HG02981 (cell line): ENCODE data around the gene GABBR2.

ENCODE experiments used
- ATAC-seq: cut with Tn5 transposase; IDR thresholded peaks from one replicate; pipeline ENCODE4 v1.9.1; 2021; ENCODE audit warnings: mild to moderate bottlenecking, moderate library complexity; ENCODE audit not compliant: unreplicated experiment

Gene GABBR2

DNA sequence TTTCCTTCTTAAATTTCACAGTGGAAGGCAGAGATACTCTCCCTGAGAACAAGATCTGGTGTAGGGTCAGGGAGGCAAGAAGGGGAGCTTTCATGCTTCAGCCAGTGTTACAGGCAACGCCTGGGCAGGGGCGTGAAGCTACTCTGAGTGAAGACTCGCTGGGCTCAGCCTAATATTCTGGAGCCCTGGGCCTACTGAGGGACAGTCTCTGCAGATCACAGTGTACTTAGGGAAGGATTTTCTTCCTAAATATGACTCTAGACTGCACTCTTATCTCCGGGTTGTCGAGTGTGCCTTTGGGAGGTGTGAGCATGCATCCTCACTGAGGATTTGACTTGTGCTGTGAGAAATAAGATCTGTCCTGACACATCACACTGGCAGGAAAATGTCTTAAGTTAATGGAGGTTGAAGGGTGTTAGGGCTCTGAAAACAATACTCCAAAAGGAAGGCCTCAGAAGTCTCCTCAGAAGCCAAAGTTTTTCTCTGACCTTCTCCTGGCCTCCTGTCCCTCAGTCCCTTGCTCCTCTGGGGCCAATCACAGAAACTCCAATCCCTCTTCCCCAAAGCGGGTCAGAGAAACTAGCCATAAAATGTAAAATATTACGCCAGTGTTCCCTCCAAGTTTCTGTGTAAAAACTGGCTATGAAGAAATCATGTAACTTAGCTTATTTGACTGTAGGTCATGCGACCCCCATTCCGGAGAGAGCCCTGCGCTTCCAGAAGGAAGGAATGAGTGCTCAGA lies 296.5 kb downstream of the GABBR2 start:
- no peak for ATAC-seq

DNA sequence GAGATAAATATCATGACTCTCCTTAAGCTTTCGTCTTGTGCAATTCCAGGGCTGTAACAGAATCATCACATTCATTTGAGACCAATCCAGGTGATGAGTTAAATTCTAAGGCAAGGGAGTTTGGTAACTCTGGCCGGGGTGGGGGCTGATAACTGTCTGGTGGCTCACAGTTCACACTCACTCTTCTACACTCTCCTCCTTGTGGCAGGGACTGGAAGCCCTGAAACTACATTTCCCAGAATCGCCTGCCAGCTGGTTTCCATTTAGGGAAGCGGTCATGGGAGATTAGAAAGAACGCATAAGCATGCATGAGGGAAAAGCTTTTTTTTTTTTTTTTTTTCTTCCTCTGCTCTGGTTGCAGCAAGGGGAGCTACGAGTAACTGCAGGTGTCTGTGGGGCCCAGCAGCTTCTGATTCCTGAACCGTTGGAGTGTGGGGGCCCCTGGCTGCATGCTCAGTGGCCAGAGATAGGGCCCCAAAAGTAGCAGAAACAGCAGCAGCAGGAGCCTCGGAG lies 298.5 kb downstream of the GABBR2 start:
- no peak for ATAC-seq

- ATAC-seq = no peak
Observed at GRCh38 chr9:98409719-98410118, 299.0 kb downstream of the GABBR2 start.

DNA sequence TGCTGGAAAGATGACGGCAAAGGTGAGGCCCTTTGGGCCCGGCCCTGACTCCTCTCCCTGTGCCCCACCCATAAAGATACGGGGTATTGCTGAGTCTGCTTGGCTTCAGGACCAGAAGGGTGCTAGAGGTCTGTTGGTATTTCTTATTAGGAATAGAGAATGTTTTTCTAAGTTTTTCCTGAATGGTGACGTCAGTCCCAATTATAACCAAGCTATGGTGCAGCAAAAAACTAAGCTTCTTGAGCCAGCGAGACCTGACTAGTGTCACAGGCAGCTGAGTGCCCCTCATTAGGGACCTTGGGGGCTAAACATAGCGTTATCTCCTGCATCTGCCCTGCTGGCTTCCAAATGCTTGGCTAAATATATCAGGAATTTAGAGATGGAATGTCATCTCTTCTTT lies 302.3 kb downstream of the GABBR2 start:
- ATAC-seq = no peak

DNA sequence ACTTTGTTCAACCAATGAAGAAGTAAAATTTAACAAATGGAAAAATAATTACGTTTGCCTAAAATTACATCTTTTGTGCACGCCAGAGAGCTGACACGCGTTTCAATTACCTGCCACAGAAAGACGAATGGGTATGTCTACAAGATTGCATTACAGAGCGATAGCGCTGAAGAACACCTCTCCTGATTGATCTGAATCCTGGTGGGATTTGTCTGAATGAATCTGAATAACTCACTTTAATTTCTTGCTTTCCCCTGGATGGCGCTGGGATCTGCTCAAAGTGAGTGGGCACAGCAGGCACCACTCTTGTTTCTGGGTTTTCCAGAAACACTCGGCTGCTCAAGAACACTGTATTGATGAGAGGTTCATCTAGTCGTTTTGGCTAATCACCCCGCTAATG lies 304.5 kb downstream of the GABBR2 start:
- ATAC-seq = no peak

- no peak for ATAC-seq
Observed at GRCh38 chr9:98403715-98404114, 305.0 kb downstream of the GABBR2 start.

DNA sequence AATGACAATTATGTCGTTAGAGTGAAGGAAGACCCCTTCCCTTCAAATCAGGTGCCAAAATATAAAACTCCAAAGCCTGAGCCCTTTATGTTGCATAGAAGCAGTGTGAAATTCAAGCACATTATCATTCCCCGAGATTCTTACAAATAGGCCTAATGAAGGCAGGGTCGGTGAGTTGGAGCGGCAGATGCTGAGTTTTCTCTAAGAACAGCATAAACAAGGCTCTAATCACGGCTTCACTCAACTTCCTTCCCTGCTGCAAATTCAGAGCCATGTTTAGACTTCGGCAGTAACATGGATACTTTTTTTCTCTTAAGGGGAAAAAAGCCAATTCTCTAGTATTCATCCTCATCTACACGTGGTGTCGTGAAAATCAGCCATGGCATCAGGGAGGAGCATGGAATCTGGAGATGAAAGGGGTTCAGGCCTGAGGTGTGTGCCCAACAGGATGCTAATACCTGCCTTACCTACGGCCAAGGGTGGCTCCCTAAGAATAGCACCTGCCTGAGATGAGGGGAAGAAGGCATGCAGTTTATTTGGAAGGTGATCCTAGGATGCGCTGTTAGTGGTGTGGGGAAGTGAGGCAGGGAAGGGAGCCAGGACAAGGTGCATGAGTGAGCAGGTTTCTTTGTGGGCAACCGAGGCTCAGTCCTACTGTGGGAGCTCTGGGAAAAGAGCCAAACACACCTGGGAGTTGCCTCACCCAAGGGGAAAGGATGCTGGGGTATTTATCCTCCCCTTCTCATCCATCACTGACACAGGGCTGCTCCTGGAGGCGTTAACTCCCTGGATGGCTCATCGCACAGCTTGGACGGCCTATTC lies 306.5 kb downstream of the GABBR2 start:
- no peak for ATAC-seq

DNA sequence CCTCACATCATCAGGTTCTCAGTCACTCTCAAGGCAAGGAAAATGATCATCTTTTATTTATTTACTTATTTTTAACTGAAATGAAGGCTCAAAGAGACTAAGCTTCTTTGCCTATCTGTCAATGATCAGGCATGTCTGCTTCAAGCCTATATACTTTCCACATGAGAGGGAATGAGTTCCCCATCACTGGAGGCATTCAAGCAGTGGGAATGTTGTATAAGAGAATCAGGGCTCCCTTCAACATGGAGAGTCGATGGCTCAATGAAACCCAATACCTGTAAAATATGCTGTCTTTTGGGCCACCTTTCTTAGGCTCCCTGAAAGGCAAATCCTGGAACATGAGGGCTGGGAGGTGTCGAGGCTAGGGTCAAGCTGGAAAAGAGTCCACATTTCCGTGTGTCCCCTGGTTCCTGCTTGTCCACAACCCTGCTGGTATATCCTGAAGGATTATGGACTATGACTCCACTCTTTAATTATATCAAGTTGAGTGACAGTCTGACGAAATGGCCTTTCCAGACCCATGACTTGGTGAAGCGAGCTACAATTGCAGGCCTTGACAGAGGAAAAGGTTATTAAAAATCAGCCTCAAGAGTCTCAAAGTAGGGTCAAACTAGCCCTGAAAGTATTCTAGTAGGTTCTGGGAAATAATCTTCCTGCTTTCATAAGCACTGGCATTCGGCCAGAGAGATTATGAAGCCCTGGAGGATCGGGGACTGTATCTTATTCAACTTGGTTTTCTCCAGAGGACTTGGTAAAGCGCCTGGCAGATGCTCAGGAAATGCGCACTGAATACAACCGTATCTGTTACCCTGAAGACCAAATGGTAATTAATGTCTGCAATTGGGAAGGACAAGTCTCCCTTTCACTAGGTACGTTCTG lies 307.4 kb downstream of the GABBR2 start:
- ATAC-seq = no peak

DNA sequence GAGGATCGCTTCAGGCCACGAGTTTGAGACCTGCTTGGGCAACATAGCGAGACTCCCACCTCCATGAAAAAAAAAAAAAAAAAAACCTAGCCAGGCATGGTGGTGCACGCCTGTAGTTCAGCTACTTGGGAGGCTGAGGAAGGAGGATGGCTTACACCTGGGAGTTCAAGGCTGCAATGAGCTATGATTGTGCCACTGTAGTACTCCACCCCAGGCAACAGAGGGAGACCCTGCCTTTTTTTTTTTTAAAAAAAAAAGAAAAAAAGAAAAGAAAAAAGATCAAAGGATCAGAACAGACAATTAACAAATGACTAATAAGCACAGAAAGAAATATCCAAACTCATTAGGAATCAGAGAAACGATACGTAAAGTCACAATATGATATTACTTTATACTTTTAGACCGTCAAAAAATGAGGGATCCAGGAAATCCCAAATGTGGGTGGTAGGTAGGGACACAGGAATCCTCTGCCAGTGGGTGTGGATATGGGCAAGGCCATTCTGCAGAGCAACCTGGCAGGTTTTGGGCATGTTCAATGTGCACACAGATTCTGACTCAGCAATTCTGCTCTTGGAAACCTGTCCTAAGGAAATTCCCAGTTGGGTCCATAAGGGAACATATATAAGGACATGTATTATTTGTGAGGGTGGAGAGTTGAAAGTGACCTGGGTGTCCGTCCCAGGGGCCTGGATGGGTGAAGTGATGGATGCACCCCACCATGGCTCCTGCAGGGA lies 308.6 kb downstream of the GABBR2 start:
- ATAC-seq = no peak

- no peak for ATAC-seq
Observed at GRCh38 chr9:98396656-98397055, 312.1 kb downstream of the GABBR2 start.

DNA sequence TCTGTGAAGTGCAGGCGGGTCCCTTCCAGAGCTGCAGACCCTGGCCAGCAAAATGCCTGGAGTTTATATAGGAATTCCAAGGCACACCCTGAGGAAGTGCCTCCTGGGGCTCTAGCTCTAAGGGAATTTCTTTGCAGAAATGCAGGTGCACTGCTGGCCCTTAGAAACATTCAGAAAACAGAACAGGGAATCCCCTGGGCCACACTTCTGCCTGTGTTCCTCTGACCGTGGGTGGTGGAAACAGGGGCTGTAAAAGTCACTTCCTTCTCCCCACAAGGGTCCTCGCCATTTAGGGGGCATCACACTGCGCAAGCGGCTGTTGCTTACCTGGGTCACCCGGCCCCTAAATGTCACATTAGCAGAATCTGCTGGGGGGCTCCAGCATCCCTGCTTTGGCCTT lies 312.5 kb downstream of the GABBR2 start:
- ATAC-seq = no peak

GRCh38 chr9:98391867-98392266 lies 316.9 kb downstream of the GABBR2 start:
- no peak for ATAC-seq

DNA sequence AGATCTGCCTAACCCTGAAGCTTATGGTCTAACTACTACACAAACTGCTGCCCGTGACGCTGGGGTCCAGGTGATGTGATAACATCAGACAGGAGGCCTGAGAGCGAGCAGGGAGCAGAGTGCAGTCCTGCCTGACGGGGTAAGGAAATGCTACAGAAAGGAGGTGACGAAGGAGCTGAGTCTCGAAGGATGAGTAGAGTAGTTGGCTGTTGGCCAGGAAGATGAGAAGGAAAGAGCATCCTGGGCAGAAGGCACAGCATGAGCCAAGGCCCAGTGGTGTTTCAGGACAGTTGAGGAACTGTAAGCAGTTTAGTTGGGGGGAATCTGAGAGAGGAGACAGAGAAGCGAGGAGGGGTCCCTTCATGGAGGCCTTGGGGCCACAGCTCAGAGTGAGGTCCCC lies 317.3 kb downstream of the GABBR2 start:
- no peak for ATAC-seq

- ATAC-seq = no peak
Observed at GRCh38 chr9:98385751-98386150, 323.0 kb downstream of the GABBR2 start.

DNA sequence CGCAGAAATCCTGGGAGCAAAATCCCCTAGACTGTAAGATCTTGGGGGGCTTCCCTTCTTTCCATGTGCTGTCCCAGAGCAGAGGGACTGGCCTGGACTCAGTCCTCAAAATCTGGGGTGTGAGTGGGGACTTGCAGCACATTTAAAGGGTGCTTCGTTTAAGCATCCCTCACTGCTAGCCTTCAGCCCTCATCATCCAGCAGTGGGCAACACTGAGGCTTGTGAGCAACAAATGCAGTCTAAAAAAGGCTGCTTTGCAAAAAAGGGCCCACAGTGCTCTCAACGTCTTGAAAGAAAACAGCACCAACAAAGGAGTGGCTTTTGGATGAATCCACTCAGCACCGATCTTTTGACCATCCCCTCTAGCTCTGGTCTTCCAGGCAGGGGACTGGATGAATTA lies 325.0 kb downstream of the GABBR2 start:
- no peak for ATAC-seq

DNA sequence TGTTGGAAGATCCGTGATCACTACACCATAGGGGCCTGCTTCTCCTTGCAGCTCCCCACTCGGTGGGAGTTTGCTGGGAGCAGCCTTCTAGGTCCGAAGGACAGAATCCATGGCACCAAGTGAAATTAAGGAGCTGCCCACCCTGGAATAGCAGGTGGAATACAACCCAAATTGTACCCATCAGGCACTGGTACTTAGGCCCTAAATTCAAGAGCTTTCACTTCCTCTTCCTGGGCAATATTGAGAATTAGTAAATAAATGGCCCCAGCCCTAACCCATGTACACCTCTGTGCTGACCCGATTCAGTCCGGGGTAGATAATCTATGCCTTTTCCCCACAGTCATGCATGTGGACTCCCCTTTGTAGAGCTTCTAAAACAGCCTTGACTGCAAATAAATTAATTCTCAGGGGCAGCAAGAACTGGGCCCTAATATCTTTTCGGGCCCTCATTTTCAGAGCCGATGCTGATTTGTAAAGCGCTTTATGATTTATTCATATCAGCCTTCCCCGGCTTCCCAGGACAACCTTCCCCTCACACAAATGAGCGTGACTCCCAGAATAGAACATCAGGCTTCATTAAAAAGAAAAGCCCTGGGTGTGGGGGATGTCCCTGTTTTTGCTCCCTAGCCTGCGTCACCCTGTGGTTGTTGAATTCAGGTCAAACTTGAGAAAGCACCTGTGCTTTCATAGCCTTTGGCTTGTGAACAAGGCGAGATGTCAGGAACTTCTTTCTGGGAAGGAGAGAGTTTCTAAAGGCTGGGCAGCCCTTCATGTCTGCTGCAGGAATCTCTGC lies 327.2 kb downstream of the GABBR2 start:
- ATAC-seq = peak; percentile 76

DNA sequence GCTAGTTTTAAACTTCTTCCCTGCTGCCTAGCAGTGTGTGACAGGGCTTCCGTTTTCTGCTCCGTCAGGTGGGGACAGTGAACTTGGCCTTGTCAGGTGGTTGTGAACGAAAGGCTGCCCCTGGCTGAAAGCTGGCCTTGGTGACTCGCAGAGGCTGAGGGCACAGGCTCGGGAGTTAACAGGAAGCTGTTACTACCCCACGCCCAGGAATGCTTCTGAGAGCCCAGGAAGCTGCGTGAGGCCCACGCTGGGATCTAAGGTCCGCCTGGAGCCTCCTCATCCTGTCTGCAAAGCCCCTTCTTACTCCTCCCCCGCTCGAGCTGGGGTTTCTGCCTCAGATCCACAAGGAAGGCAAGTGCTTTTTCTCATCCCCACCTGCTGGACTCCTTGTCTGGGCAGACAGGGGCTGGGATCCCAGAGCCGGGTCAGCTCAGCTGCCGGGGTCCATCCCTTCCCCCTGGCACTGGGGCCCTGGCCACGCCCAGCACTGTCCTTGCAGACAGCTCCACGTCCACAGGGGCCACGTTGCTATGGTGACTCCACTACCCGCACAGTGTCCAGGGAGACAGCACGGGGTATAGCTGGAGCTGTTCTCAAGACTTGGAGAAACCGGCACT lies 328.6 kb downstream of the GABBR2 start:
- no peak for ATAC-seq

DNA sequence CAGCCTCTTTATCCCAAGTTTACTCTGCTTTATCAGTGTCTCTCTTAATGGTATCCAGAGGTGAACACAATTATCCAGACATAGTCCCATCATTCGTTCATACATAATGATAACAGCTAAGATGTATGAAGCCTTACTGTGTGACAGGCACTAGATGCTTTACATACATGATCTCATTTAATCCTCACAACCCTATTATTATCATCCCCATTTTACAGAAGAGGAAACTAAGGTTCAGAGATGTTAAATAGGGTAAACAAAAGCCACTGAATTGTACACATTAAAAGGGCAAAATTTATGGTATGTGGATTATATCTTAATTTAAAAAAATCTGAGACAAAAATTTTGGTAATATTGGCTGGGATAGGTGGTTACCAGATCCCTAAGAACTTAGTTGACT lies 329.2 kb downstream of the GABBR2 start:
- no peak for ATAC-seq

DNA sequence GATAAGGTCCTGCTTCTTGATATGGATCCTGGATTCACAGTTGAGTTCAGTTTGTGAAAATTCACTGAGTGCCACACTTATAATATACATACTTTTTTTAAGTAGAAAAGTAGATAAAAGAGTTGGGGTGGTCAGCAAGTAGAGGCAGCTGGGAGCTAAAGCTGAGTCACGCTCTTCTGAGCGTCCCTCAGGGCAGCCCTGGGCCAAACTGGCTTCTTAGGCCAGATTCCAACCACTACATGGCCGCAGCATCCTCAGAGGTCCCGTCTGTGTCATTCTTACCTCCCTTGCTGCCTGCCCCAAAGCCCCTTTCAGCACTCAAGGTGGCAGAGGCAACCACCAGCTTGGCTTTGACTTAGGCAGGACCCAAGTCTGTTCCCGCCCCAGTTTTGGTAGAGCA lies 329.9 kb downstream of the GABBR2 start:
- ATAC-seq = no peak
